Upper lobe of left lung (tissue), 4 donors: ENCODE results near the gene PPIE.

Experiments used
- EP300 ChIP-seq, 4 donors: sonication (generic); formaldehyde crosslinking; IDR thresholded peaks; one replicate each; pipeline ENCODE4 v1.5.1; 2017; ENCODE audit warnings: antibody characterized with exemption in 4 of 4, control low read depth in 2 of 4
- POLR2A ChIP-seq, 4 donors: fragments of 450-650 bp; IDR thresholded peaks; one replicate each; pipeline ENCODE4 v1.5.1; 2016 to 2017; ENCODE audit warnings: antibody characterized with exemption in 4 of 4, mild to moderate bottlenecking in 2 of 4
- TF ChIP-seq, protein P1 (sequence below), 6 experiments: fragments of 450-650 bp in 4 of 6; fragments of 200-600 bp in 2 of 6; sonication (generic) in 2 of 6; IDR thresholded peaks; one replicate each; pipeline ENCODE4 v1.5.1; 2016 to 2019; ENCODE audit warnings: antibody characterized with exemption in 6 of 6

DNA sequence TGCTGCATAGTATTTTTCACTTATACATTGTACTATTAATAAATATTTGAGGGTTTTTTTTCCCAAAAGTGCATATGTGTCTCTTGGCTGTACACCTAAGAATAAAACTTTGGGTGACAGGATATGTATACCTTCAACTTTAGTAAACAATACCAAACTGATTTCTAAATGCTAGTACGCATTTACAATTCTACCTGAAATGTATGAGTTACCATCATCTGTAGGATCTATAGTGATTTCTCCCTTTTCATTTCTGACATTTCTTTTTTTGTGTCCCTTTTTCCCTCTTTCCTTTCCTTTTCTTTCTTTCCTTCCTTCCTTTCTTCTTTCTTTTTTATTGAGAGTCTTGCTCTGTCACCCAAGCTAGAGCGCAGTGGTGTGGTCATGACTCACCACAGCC lies 66.7 kb downstream of the PPIE start:
- TF ChIP-seq, protein P1, sequence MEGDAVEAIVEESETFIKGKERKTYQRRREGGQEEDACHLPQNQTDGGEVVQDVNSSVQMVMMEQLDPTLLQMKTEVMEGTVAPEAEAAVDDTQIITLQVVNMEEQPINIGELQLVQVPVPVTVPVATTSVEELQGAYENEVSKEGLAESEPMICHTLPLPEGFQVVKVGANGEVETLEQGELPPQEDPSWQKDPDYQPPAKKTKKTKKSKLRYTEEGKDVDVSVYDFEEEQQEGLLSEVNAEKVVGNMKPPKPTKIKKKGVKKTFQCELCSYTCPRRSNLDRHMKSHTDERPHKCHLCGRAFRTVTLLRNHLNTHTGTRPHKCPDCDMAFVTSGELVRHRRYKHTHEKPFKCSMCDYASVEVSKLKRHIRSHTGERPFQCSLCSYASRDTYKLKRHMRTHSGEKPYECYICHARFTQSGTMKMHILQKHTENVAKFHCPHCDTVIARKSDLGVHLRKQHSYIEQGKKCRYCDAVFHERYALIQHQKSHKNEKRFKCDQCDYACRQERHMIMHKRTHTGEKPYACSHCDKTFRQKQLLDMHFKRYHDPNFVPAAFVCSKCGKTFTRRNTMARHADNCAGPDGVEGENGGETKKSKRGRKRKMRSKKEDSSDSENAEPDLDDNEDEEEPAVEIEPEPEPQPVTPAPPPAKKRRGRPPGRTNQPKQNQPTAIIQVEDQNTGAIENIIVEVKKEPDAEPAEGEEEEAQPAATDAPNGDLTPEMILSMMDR (IDR thresholded peaks at IDR 0.05), result no peak
- no peak for TF ChIP-seq POLR2A (IDR thresholded peaks at IDR 0.05)
- TF ChIP-seq EP300 (IDR thresholded peaks at IDR 0.05), result no peak
